Measurements from ENCODE around the gene PTPDC1.
"Not testable (repeated sequence)": the region's sequence is repeated elsewhere in the genome, so short reads cannot be mapped to it uniquely, and the experiment has no call there.

PTPDC1 gene

DNA sequence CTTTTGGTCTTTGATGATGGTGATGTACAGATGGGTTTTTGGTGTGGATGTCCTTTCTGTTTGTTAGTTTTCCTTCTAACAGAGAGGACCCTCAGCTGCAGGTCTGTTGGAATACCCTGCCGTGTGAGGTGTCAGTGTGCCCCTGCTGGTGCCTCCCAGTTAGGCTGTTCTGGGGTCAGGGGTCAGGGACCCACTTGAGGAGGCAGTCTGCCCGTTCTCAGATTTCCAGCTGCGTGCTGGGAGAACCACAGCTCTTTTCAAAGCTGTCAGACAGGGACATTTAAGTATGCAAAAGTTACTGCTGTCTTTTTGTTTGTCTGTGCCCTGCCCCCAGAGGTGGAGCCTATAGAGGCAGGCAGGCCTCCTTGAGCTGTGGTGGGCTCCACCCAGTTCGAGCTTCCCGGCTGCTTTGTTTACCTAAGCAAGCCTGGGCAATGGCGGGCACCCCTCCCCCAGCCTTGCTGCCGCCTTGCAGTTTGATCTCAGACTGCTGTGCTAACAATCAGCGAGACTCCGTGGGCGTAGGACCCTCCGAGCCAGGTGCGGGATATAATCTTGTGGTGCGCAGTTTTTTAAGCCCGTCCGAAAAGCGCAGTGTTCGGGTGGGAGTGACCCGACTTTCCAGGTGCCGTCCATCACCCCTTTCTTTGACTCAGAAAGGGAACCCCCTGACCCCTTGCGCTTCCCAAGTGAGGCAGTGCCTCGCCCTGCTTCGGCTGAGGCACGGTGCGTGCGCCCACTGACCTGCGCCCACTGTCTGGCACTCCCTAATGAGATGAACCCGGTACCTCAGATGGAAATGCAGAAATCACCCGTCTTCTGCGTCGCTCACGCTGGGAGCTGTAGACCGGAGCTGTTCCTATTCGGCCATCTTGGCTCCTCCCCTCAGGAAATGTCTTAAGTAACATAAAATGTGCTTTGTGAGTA, 10.2 kb downstream of the PTPDC1 start:
- DNase-seq = not testable (repeated sequence)

DNA sequence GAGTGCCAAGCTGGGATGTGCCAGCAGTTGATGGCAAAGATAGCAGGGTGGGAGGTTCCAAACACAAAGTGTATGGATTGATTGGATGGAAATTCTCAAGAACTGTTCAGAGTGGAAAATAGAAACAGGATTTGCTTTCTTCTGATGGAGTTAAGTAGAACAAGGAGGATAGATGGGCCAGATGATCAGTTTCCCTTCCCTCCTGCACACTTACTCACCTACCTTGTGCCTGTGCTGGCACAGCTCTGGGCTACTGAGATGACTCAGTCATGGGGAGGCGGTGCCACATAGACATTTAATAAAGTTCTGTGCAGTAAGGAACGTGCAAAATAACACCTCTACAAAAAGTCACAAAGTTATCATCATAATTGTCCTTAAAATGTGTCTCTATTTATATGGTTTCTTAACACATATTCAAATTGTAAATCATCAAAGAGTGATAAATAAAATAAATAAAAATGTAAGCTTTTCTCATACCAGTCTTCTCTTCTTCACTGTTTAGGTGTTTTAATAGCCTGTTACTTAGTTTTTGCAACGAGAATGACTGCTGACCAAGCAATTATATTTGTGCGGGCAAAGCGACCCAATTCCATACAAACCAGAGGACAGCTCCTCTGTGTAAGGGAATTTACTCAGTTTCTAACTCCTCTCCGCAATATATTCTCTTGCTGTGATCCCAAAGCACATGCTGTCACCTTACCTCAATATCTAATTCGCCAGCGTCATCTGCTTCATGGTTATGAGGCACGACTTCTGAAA, 12.7 kb downstream of the PTPDC1 start:
- DNase-seq = no peak

DNA sequence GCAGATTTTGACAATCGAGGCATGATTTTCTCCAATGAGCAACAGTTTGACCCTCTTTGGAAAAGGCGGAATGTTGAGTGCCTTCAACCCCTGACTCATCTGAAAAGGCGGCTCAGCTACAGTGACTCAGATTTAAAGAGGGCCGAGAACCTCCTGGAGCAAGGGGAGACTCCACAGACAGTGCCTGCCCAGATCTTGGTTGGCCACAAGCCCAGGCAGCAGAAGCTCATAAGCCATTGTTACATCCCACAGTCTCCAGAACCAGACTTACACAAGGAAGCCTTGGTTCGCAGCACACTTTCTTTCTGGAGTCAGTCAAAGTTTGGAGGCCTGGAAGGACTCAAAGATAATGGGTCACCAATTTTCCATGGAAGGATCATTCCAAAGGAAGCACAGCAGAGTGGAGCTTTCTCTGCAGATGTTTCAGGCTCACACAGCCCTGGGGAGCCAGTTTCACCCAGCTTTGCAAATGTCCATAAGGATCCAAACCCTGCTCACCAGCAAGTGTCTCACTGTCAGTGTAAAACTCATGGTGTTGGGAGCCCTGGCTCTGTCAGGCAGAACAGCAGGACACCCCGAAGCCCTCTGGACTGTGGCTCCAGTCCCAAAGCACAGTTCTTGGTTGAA, 13.6 kb downstream of the PTPDC1 start:
- no peak for DNase-seq

DNA sequence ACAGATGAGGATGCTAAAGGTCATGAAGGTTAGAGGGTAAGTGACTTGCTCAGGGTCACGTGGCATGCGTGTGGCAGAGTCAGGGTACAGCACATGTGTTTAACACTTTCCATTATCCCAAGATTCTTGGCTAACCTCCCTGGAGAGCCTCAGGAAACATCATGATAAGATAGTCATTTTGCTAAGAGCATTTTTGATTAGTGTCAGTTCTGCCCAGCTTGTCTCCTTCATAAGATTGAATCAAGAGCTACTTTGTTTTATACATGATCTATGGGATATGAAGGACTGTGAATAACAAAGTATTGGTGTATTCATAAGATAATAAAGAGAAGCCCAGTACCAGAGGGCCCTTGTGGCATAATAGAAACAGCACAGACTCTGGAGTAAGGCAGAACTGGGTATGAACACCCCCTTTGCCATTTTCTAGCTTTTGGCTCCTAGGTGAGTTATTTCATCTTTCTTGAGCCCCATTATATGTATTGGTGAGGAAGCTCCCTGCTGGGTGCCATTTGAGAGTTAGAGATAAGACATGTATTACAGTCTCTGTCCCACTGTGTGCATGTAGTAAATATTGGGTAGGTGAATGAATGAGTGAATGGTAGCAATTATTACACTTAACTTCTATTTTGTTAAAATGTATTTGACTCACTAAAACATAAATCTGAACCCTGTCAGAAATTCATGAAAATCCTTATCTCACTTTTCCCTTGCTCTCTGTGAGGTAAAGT, 16.1 kb downstream of the PTPDC1 start:
- no peak for DNase-seq

DNA sequence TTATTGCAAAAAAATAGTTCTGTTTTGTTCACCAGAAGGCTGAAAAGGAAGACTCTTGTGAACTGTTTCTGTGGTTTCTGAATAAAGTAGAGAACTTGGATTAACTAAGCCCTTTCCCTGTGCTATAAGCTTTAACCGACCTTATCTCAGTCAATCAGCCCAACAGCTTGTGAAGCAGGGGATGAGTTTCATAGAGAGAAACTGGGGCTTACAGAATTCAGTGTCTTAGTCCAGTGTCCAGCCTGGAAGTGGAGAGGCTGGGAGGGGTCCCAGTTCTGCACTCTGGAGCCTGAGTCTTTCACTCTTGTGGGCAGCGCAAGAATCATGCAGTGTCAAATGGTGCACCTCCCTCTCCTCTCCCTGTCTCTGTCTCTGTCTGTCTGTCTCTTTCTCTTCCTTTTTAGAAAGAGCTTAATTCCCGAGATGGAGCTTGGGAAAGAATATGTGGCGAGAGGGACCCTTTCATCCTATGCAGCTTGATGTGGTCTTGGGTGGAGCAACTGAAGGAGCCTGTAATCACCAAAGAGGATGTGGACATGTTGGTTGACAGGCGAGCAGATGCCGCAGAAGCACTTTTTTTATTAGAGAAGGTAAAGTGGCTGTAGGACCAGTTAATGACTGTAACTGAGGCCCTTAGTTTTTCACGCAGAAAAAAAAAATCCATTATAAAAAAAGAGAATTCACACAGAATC, 17.0 kb downstream of the PTPDC1 start:
- DNase-seq = no peak

DNA sequence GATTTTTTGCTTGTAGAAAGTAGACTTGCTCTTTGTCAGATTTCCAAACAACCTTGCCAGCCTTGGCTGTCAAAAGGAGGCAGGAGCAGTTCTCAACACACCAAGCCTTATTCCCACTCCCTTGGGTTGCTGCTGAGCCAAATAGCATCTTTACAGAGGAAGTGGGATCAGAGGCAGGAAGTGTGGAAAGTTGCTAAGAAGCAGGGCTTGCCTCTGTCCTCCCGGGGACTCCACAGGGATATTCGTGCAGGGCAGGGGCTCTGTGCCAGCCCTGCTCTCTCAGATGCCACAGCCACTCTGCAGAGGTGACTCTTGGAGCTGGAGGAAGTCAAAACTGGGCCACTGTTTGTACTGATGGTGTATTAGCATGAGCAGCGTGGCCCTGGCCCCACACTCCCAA, 24.3 kb downstream of the PTPDC1 start:
- peak in 5 of 14 donors; percentile 6 to 28 (median 12) for DNase-seq

DNA sequence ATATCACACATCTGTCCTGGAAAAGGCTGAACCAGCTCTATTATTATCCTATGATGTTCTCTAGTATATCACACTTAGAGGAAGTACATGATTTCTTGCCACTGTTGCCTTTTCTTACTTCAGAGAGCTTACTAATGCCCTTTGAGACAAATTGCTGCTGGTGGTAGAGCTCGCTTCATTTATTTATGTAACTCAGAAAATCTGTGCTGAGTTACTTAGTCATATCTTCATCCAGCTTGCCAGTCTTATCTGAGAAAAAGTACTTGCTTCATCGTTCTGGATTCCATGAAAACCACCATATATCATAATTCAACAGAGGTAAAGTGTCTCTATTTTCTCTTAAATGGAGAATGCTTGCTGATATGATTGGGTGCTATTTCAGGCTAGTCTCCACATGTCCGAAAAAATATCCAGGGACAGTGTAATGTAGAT, 26.6 kb downstream of the PTPDC1 start:
- DNase-seq = no peak

DNA sequence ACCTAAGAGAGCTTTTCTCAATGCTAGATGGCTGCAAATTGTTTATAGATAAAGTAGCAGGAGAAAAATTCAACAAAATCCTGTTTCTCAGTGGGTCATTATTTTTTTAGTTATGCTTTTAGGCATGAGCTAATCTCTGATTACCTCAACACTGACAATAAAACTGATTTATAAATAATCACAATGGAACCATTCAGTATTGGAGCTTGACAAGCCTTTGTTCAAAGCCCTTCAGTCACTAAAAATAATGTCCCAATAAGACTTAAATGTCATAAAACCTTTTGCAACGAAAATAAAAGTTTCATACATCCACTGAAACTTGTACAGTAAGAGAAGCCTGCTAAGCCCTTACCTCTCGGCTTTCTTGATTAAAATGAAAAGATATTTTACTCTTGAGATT, 27.2 kb downstream of the PTPDC1 start:
- DNase-seq = no peak

DNA sequence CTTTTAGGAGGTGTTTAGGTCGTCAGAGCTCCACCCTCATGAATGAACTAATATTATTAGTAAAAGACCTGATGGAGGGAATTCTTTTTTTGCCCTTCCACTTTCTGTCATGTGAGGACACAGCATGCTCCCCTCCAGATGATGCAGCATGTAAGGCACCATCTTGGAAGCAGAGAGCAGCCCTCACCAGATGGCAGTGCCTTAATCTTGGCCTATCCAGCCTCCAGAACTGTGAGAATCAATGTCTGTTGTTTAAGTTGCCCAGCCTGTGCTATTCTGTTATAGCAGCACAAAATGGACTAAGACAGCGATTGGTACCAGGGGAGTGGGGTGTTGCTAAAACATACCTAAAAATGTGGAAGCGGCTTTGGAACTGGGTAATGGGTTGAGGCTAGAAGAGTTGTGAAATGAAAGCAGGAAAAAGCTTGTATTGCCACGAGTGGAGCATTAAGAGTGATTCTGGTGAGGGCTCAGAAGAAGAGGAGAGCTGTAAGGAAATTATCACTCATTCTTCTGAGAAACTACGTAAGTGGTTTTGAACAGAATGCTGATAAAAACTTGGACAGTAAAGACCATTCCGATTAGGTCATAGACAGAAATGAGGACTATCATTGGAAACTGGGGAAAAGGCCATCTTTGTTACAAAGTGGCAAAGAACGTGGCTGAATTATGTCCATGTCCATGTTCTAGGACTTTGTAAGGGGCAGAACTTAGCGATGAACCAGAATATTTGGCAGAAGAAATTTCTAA, 28.6 kb downstream of the PTPDC1 start:
- DNase-seq = no peak

DNA sequence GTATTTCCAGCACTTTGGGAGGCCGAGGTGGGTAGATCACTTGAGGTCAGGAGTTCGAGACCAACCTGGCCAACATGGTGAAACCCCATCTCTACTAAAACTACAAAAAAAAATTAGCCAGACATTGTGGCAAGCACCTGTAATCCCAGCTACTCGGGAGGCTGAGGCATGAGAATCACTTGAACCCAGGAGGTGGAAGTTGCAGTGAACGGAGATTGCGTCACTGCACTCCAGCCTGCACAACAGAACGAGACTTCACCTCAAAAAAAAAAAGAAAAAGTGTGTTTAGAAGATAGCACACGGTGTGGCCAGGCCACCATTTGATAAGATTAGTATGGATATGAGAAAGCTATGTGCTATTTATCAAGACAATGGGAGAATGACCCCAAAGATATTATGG, 35.8 kb downstream of the PTPDC1 start:
- DNase-seq = not testable (repeated sequence)

DNA sequence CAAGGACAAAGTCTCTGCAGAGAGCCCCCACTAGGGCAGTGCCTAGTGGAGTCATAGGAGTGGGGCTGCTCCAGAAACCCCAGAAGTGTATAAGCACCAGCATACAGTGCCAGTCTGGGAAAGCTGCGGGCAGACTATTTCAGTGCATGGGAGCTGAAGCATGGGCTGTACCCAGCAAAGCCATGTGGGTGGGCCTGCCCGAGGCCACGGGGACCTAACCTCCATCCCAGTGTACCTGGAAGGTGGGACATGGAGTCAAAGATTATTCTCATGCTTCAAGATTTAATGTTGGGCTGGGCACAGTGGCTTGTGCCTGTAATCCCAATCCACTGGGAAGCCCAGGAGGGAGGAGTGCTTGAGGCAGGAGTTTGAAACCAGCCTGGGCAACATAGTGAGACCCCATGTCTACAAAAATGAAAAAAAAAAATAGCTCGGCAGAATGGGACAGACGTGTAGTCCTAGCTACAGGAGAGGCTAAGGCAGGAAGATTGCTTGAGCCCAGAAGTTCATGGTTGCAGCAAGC, 36.7 kb downstream of the PTPDC1 start:
- no peak for DNase-seq

DNA sequence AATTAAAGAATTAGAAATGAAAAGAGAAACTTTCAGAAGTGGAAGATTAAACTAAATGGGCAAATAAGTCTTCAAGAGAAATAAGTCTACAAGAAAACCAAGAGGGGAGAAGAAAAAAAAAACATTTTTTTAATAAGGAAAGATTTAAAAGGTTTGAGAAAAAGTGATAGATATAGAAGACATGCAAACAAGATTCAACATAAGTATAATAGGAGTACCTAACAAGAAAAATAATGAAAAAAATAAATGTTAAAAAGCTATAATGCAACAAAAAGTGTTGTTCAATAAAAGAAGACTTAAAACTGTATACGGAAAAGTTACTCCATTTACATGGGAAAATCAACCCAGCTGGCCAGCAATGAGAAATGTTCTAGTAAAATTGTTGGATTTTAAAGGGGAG, 42.6 kb downstream of the PTPDC1 start:
- DNase-seq = no peak

DNA sequence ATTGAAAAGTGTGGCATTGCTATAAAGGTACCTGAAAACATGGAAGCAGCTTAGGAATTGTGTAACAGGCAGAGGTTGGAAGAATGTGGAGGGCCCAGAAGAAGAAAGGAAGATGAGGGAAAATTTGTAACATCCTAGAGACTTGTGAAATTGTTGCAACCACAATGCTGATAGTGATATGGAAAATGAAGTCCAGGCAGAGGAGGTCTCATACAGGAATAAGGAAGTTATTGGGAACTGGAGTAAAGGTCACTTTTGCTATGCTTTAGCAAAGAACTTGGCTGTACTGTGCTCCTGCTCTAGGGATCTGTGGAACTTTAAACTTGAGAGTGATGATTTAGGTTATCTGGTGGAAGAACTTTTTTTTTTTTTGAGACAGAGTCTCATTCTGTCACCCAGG, 43.5 kb downstream of the PTPDC1 start:
- no peak for DNase-seq

DNA sequence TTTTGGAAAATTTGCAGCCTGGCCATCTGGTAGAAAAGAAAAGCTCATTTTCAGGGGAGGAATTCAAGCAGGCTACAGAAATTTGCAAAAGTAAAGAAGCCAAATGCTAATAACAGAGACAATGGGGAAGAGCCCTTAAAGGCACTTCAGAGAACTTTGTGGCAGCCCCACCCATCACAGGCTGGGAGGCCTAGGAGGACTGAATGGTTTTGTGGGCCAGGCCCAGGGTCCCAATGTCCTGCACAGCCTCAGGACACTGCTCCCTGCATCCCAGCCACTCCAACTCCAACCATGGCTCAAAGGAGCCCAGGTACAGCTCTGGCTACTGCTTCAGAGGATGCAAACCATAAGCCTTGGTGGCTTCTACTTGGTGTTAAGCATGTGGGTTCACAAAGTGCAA, 44.3 kb downstream of the PTPDC1 start:
- DNase-seq = no peak

DNA sequence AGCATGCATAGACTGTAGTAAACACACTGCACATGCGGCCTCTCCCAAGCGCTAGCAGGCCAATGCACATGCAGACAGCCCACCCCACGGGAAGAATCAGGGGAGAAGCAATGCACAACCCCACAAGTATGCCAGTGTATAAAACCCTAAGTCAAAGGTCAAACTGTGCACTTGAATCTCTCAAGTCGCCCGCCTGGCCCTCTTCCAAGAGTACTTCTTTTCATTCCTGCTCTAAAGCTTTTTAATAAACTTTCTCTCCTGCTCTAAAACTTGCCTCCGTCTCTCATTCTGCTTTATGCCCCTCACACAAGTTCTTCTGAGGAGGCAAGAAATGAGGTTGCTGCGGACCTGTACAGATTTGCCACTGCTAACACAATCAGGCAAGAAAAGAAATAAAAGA, 50.4 kb downstream of the PTPDC1 start:
- no peak for DNase-seq

DNA sequence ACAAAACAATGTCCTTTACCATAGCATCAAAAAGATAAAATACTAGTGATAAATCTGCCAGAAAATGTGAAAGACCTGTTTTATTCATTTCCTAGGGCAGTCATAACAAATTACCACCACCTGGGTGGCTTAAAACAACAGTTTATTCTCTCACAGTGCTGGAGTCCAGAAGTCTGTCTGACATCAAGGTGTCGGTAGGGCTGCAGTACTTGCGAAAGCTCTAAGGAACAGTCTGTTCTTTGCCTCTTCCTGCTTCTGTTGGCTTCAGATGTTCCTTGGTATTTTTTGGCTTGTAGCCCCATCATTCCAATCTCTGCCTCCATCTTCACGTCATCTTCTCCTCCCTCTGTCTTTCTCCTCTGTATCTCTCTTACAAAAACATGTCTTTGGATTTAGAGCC, 51.0 kb downstream of the PTPDC1 start:
- no peak for DNase-seq

DNA sequence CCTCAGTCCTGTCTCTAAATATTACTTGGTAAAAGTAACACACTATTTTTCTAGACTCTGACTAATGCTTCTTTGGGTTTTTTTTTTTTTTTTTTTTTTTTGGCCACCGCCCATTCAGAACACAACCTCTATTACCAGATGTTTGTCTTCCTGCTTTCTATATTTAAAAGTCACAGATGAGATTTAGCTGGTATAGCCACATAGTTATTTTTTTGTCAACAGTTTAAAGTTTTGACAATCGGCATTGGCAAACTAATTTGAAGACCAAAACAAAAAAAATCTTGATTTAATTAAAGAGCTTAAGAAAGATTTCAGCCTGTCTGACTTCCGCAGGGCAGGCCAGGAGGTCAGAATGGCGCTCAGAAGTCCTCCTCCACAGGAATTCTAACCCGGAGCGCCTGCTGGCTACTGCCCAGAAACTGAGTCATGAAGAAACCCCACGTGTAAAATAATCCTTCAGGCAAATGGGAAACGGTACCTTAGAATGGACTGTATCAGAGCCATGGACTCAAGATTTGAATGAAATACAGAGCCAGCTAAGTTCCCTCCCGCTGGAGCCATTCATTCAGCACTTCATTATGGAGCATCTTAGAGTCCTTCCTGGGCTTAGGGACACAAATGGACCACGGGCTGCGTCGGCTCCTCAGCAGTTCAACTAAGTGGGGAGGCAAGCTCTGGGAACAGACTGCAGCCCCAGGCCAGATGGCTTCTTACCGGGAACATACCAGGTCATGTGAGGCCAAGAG, 55.6 kb downstream of the PTPDC1 start:
- DNase-seq = peak in 2 of 14 donors; percentile 27 to 47

DNA sequence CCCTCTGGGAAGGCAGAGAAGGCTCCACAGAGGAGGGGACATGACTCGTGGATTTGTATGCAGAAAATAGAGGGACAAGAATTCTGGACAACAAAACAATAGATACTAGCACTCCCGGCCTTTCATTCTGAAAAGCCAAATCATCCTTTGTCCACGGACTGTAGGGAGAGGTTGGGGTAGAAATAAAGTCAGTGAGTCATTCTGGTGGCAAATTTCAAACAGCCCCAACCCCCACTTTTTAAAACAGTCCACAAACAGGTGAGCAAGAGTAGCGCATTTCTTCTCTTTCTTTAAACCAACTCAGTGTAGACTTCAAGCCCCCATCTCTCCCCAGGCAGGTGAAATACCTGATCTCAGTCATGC, 56.1 kb downstream of the PTPDC1 start:
- no peak for DNase-seq

DNA sequence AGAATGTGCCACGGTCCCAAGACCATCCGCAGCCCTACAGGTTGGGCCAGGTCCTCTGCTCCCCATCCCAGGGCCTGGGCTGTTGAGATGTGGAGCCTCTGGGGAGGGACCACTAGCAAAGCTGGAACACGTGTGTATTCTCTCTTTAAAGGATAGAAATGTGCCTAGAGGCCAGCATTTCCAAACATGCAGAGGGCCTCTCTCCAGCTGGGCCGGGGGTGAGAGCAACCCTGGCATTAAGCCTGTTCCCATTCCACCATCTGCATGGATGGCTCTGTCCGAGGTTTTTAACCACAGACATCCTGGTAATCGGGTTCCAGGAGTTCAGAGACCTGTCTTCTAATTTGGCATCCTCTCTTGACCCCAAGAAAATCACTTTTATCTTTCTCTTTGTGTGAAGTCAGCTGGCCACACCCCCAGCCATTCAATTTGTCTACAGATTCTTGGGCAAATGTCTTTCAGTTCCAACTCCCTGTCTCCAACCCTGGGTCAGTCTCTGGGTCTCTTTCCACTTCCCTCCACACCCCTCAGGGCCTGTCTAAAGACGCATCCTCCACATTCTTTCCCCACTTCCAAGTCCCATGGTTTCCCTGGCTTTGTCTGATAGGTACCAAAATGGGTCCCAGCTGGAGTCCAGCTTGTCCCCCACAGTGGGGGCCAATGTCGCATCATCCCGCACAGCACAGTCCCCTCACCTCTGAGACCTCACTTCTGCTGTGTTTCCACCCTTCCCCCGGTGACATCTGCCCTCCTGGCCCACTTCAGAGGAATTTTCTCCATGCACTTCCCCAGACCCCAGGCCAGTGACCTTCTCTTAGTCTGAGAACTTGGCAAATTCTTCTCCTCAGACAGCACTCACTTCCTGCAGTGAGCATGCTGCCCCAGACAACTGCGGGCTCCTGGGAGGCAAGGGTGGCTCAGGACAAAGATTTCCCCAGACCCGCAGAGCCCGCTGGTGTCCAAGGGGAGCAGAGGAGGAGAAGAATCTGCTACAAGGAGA, 56.8 kb downstream of the PTPDC1 start:
- no peak for DNase-seq

Measured in C1 segment of cervical spinal cord (tissue), 14 donors.